Gastroesophageal sphincter (tissue), 2 donors: ENCODE data around the gene CTNNBIP1.

Experiments
- EP300 ChIP-seq: sonication (generic); formaldehyde crosslinking; IDR thresholded peaks from one replicate; pipeline ENCODE4 v1.6.1; 2017; ENCODE audit warnings: antibody characterized with exemption, mild to moderate bottlenecking
- POLR2AphosphoS5 ChIP-seq: sonication (generic); formaldehyde crosslinking; IDR thresholded peaks from one replicate; pipeline ENCODE4 v1.6.1; 2017; ENCODE audit warnings: antibody characterized with exemption

GRCh38 chr1:9874412-9874811 is 35.7 kb downstream of the CTNNBIP1 start:
- no peak for TF ChIP-seq EP300
- TF ChIP-seq POLR2AphosphoS5 = no peak
